Esophagus muscularis mucosa (tissue), 4 donors: ENCODE data around the gene IGF1R. TPM values are rescaled to one million over a fixed set of nuclear protein-coding genes. Genes with fewer than 3 reads are reported as not detected.

Source experiments
- DNase-seq: peaks from one replicate; pipeline ENCODE4 v3.0.0-alpha.2; 2017; ENCODE audit errors: extremely low spot score
- H3K27ac ChIP-seq, 4 donors: fragments of 200-600 bp; sonication (generic); replicated peaks in 1 of 4; 1 replicate in 3 of 4; 2 replicates in 1 of 4; pipeline ENCODE4 v1.5.1; 2016 to 2019; ENCODE audit warnings: mild to moderate bottlenecking in 1 of 4
- H3K27me3 ChIP-seq, 4 donors: fragments of 200-600 bp; sonication (generic); one replicate each; pipeline versions ENCODE4 v1.5.1 to v1.6.0; 2016 to 2019
- H3K36me3 ChIP-seq, 4 donors: fragments of 200-600 bp; sonication (generic); one replicate each; pipeline ENCODE4 v1.5.1; 2016 to 2019
- H3K4me1 ChIP-seq, 4 donors: fragments of 200-600 bp; sonication (generic); one replicate each; pipeline ENCODE4 v1.5.1; 2016 to 2019
- H3K4me3 ChIP-seq, 4 donors: fragments of 200-600 bp; sonication (generic); 1 replicate in 2 of 4; 2 replicates in 2 of 4; pipeline ENCODE4 v1.5.1; 2016 to 2019; ENCODE audit warnings: mild to moderate bottlenecking in 4 of 4, moderate library complexity in 1 of 4
- H3K9me3 ChIP-seq, 4 donors: fragments of 200-600 bp; sonication (generic); 1 replicate in 3 of 4; 2 replicates in 1 of 4; pipeline ENCODE4 v1.5.1; 2016 to 2019
- EP300 ChIP-seq: sonication (generic); formaldehyde crosslinking; IDR thresholded peaks from one replicate; pipeline ENCODE4 v1.6.1; 2017; ENCODE audit warnings: antibody characterized with exemption
- POLR2A ChIP-seq: fragments of 450-650 bp; IDR thresholded peaks from one replicate; pipeline ENCODE4 v1.6.1; 2017; ENCODE audit warnings: antibody characterized with exemption, moderate library complexity, mild to moderate bottlenecking, low read depth
- POLR2AphosphoS5 ChIP-seq, 2 donors: sonication (generic); formaldehyde crosslinking; IDR thresholded peaks; one replicate each; pipeline ENCODE4 v1.6.1; 2017; ENCODE audit warnings: antibody characterized with exemption in 2 of 2
- WGBS: methylation state at CpG from one replicate; pipeline ENCODE4 v1.1.5; 2018; 5-methylcytosine and 5-hydroxymethylcytosine counted together
- intact Hi-C: fragments of 100-400 bp; cut with DNase I; formaldehyde crosslinking; loops from one replicate; pipeline ENCODE4 v1.15.1; 2023
- total RNA-seq, 4 donors: library from RNA; depleted of rRNA; stranded (reverse); fragments of >200 nt; gene quantifications; one replicate each; pipeline versions ENCODE4 v1.1.0 to v1.2.1, GENCODE V29; 2016
- TF ChIP-seq, protein P1 (sequence below), 3 experiments: fragments of 200-600 bp in 2 of 3; fragments of 450-650 bp in 1 of 3; sonication (generic) in 2 of 3; IDR thresholded peaks; one replicate each; pipeline ENCODE4 v1.5.1; 2017 to 2019; ENCODE audit warnings: antibody characterized with exemption in 3 of 3, mild to moderate bottlenecking in 2 of 3, moderate library complexity in 1 of 3

IGF1R gene
- total RNA-seq, 4 donors from 2014 or later, result 33.6 to 95.3 (median 49.7) TPM

DNA sequence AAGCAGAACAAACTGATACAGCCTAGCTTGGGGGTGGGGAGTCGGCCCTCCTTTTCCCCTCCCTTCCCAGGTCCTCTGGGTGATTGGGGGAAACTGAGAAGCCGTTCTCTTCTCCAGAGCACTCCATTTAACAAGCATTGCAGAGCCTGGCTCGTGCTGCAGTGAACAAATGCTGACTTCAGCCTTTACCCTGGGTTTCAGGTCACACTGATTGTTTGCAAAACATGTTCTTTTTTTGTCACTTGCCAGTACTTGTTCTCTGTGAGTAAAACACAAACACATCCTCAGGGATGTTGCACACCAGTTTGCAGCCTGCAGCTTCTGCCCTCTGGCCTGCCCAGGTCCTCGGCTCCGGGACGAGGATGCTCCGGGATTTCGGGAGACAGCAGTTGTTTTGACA lies 226.4 kb downstream of the IGF1R start:
- intact Hi-C loops, result no loop called here
- TF ChIP-seq POLR2AphosphoS5 (IDR thresholded peaks at IDR 0.05) (no peak), EP300 (no peak), POLR2A (no peak)
- TF ChIP-seq, protein P1, sequence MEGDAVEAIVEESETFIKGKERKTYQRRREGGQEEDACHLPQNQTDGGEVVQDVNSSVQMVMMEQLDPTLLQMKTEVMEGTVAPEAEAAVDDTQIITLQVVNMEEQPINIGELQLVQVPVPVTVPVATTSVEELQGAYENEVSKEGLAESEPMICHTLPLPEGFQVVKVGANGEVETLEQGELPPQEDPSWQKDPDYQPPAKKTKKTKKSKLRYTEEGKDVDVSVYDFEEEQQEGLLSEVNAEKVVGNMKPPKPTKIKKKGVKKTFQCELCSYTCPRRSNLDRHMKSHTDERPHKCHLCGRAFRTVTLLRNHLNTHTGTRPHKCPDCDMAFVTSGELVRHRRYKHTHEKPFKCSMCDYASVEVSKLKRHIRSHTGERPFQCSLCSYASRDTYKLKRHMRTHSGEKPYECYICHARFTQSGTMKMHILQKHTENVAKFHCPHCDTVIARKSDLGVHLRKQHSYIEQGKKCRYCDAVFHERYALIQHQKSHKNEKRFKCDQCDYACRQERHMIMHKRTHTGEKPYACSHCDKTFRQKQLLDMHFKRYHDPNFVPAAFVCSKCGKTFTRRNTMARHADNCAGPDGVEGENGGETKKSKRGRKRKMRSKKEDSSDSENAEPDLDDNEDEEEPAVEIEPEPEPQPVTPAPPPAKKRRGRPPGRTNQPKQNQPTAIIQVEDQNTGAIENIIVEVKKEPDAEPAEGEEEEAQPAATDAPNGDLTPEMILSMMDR (IDR thresholded peaks at IDR 0.05), result no peak
- WGBS, result 30% methylated on average over 8 of the region's 8 CpGs
- no peaks in the 10 kb centered on the region for H3K27me3 ChIP-seq
- H3K27ac ChIP-seq, result peak overlapping the region; percentile 66 to 80 (median 72)
- H3K9me3 ChIP-seq, result no peaks in the 10 kb centered on the region
- DNase-seq, result no peak
- peak overlapping the region in 1 of 4 donors; percentile 2 for H3K4me3 ChIP-seq
- H3K36me3 ChIP-seq, result no peaks in the 10 kb centered on the region
- H3K4me1 ChIP-seq, result peaks cover 66 to 70% (median 69%) of the 10 kb centered on the region in 4 donors

- intact Hi-C loops, result no loop called here
These were observed 227.0 kb downstream of the IGF1R start for GRCh38 chr15:98875309-98875708.

DNA sequence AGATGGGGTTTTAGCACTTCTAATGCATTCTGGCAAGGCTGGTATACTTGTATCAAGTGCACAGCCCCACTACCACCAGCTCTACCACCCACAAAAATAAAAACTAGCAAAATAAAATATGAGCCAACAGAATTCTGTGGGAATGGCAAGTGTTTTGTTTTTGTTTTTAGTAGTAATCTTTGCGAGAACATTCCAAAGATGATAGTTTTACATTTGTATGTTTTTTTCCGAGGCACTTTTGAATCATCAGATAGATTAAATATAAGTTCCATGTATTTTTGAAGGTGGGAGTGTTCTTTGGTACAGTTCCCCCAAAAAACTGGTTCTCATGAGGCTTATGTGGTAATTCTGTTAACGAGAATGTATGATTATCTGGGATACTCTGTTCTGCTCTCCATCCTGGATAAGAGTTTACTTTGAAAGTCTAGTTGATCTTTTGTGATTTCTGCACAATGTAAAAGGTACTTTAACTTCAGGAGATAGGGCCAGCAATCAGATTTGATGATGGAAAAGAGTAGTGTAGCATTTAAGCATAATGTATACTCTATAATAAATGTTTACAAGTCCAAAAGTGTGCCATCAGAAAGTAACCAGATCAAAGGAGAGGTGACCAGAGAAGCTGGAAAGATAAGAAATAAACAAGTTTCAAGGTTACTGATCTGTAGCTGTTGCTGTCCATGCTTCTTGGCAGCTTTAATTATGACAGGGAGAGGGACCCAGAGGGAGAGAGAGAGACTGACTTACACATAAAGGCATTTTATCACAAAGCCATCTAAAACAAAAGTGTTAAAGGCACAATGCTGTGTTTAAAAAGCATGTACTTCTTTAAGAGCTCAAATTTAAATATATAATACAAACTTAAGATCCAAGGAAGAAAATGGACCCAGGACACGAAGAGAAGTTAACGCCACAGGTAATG lies 228.4 kb downstream of the IGF1R start:
- intact Hi-C loops, result no loop called here
- Histone ChIP-seq H3K27me3 (no peaks in the 10 kb centered on the region), H3K36me3 (no peaks in the 10 kb centered on the region), H3K9me3 (no peaks in the 10 kb centered on the region), H3K27ac (peak overlapping the region; percentile 70 to 80 (median 73)), H3K4me3 (no peak overlapping the region), H3K4me1 (peaks cover 67 to 86% (median 78%) of the 10 kb centered on the region in 4 donors)
- WGBS, result 67% methylated on average over 5 of the region's 5 CpGs
- TF ChIP-seq, protein P1 (IDR thresholded peaks at IDR 0.05), result no peak
- no peak for TF ChIP-seq POLR2A
- TF ChIP-seq EP300, result no peak
- TF ChIP-seq POLR2AphosphoS5 (IDR thresholded peaks at IDR 0.05), result no peak
- no peak for DNase-seq

More at GRCh38 chr15:98875309-98875708, 227.0 kb downstream of the IGF1R start:
- TF ChIP-seq POLR2AphosphoS5 (IDR thresholded peaks at IDR 0.05) (no peak), POLR2A (no peak), EP300 (no peak)
- TF ChIP-seq, protein P1 (IDR thresholded peaks at IDR 0.05), result no peak
- Histone ChIP-seq H3K4me1 (peaks cover 64 to 74% (median 70%) of the 10 kb centered on the region in 4 donors), H3K4me3 (no peak overlapping the region), H3K36me3 (no peaks in the 10 kb centered on the region), H3K9me3 (no peaks in the 10 kb centered on the region), H3K27me3 (no peaks in the 10 kb centered on the region), H3K27ac (peak overlapping the region; percentile 66 to 80 (median 72))
- DNase-seq, result no peak
- WGBS, result 25% methylated on average over 3 of the region's 3 CpGs

DNA sequence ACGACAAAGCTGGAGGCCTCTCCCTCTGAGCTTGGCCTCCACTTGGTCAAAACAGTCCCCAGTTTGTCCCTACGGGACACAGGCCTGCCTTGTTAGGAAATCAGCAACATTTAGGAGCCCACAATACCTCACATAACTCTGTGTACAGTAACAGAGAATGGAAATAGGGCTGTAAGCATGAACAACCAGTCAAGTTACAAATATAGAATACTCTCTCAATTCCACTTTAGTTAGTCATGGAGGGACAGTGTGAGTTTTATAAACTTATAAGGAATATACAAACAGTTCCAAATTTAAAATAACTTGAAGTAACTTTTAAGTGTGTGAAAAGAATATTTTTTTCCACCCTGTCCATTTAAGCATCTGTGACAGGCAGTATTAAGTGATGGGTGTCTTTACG lies 229.8 kb downstream of the IGF1R start:
- Histone ChIP-seq H3K4me3 (no peak overlapping the region), H3K27ac (peak overlapping the region; percentile 70 to 80 (median 73)), H3K4me1 (peaks cover 62 to 91% (median 79%) of the 10 kb centered on the region in 4 donors), H3K36me3 (no peaks in the 10 kb centered on the region), H3K27me3 (no peaks in the 10 kb centered on the region), H3K9me3 (no peaks in the 10 kb centered on the region)
- intact Hi-C loops, result no loop called here
- 48% methylated on average over 3 of the region's 3 CpGs for WGBS
- DNase-seq, result no peak
- TF ChIP-seq POLR2A, result no peak
- TF ChIP-seq, protein P1 (IDR thresholded peaks at IDR 0.05), result no peak
- TF ChIP-seq POLR2AphosphoS5 (IDR thresholded peaks at IDR 0.05), result no peak
- TF ChIP-seq EP300, result no peak
